T1000 (cell line): ENCODE measurements around the gene OAF.
"Not testable (repeated sequence)": the region's sequence is repeated elsewhere in the genome, so short reads cannot be mapped to it uniquely, and the experiment has no call there.

Source experiments
- DNase-seq: peaks from one replicate; lab custom pipeline; 2025; ENCODE audit warnings: mixed read lengths; lab: John Stamatoyannopoulos, UW

The OAF gene

DNA sequence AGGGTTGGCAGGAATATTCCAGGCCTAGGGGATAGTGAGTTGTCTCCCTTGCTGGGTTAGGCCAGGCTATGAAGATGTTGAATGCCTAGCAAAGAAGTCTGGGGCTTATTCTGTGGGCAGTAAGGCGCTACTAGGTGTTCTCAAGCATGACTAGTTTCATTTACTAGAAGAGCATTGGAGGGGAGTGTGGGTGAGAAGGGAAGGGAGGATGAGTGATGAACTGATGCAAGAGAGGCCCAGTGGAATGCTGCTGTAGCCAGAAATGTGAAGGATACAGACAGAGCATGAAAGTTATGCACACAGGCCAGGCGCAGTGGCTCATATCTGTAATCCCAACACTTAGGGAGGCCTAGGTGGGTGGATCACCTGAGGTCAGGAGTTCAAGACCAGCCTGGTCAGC lies 62.6 kb downstream of the OAF start:
- DNase-seq = no peak

DNA sequence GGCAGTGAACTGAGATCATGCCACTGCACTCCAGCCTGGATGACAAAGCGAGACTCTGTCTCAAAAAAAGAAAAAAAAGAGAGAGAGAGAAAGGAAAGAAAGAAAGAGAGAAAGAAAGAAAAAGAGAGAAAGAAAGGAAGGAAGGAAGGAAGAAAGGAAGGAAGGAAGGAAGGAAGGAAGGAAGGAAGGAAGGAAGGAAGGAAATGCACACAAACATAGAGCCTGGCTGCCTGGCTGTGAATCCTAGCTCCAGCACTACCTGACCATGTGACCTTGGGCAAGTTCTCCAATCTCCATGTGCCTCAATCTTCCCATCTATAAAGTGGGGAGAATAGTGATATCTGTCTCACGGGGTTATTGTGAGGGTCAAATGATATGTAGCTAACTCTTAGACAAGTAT lies 63.1 kb downstream of the OAF start:
- DNase-seq = not testable (repeated sequence)

DNA sequence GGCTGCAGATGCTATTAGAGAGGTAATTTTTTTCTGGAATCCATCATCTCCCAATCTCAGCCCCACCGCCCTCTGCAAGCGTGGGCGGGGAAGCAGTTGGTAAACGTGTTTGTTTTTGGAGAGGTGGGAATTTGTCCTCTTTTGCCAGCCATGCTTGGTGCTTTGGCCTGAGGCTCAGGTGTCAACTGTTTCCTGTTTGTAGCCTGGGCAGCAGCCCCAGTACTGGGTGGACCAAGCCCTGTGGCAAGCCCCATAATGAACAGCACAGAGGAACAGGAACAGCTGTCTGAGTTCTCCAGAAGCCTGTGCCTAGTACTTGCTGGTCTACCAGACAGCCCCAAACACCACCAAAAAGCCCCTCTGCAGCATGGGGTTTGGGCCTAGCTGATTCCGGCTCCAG lies 68.7 kb downstream of the OAF start:
- no peak for DNase-seq
